Skeletal muscle tissue (tissue), 4 donors: Measurements from ENCODE around the gene CD244. TPM values are rescaled to one million over a fixed set of nuclear protein-coding genes. Genes with fewer than 3 reads are reported as not detected.
"Not testable (repeated sequence)": the region's sequence is repeated elsewhere in the genome, so short reads cannot be mapped to it uniquely, and the experiment has no call there.

Source experiments
- H3K27ac ChIP-seq: one replicate; pipeline ENCODE4 v1.7.0; 2013; ENCODE audit warnings: mild to moderate bottlenecking, low read depth, low read length, inconsistent platforms
- H3K27me3 ChIP-seq, 3 donors: one replicate each; pipeline ENCODE4 v1.7.0; 2013; ENCODE audit warnings: low read length in 3 of 3; ENCODE audit not compliant: control insufficient read depth in 3 of 3, insufficient read depth in 3 of 3
- H3K36me3 ChIP-seq, 3 donors: one replicate each; pipeline ENCODE4 v1.7.0; 2013; ENCODE audit warnings: low read length in 3 of 3; ENCODE audit not compliant: control insufficient read depth in 3 of 3, insufficient read depth in 3 of 3
- H3K4me1 ChIP-seq, 3 donors: one replicate each; pipeline ENCODE4 v1.7.0; 2013; ENCODE audit warnings: low read length in 3 of 3, mild to moderate bottlenecking in 3 of 3; ENCODE audit not compliant: control insufficient read depth in 3 of 3, insufficient read depth in 3 of 3
- H3K4me3 ChIP-seq, 3 donors: one replicate each; pipeline ENCODE4 v1.7.0; 2013; ENCODE audit warnings: low read length in 3 of 3
- H3K9ac ChIP-seq, 3 donors: one replicate each; pipeline ENCODE4 v1.7.0; 2013; ENCODE audit warnings: low read length in 3 of 3, mild to moderate bottlenecking in 3 of 3, moderate library complexity in 2 of 3, low read depth in 1 of 3
- H3K9me3 ChIP-seq, 3 donors: one replicate each; pipeline ENCODE4 v1.7.0; 2013; ENCODE audit warnings: low read length in 3 of 3; ENCODE audit not compliant: control insufficient read depth in 3 of 3
- total RNA-seq: library from RNA; depleted of rRNA; stranded (reverse); fragments of >200 nt; gene quantifications from one replicate; pipeline ENCODE4 v1.2.3, GENCODE V29; 2014
- donor health status: Osteomylitis.

Gene CD244
- 1.6 TPM for total RNA-seq

DNA sequence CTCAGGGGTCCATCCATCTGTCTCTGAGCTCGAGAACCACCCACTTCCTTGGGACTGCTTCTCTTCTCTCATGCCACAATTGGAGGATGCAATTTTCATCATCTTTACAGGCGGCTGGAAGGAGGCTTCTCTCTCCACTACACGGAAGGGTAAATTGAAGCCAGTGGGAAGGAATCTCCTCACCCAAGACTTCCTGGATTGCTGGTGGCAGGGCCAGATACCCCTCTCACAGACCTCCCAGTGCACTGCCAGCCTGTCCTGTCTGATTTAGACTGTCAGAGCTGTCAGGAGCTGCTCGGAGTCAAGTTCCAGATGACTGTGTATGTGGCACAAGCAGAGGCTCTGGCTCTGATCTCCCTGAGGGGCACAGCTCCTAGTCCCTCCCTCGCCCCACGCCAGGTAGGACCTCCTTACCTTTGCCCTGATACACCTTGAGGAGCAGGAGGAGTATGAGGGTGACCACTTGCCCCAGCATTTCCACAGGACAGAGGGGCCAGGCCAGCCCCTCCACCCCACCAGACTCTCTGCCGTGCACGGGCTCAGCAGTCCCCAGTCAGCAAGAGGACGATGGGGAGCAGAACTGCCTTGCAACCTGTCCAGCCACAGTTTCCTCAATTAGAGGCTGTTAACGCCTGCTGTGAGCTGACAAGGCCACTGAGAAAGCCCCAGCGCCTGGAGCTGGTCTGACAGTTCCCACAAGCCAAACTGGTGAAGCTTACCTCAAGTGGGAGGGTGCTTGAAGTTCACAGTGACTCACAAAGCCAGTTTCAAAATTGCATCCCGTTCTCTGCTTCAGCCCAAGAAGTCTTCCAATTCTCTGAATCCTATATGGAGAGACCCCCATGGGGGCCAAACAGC is at the start of gene CD244:
Gene CD244 (minus strand): TSS at position 685 of the 858 bp plus-strand sequence. CDS start 210 bp downstream, at position 475.
- no peak within 1 kb of the TSS for H3K4me3 ChIP-seq
- no peak within 1 kb of the TSS for H3K9ac ChIP-seq
- H3K36me3 ChIP-seq: no peaks in the 10 kb centered on the region
- H3K9me3 ChIP-seq: no peaks in the 10 kb centered on the region
- no peaks in the 10 kb centered on the region for H3K4me1 ChIP-seq
- peak within 1 kb of the TSS; percentile 19 for H3K27ac ChIP-seq
- H3K27me3 ChIP-seq: peaks cover 0 to 5% (median 0%) of the 10 kb centered on the region in 3 donors

- Histone ChIP-seq H3K27me3 (no peaks in the 10 kb centered on the region), H3K36me3 (no peaks in the 10 kb centered on the region), H3K9ac (no peak overlapping the region), H3K4me1 (no peaks in the 10 kb centered on the region), H3K9me3 (no peaks in the 10 kb centered on the region), H3K27ac (no peak overlapping the region), H3K4me3 (no peak overlapping the region)
Measured at GRCh38 chr1:160911925-160912324, 49.2 kb upstream of the CD244 start.

GRCh38 chr1:160911441-160911840 is 48.8 kb upstream of the CD244 start:
- Histone ChIP-seq H3K36me3 (no peaks in the 10 kb centered on the region), H3K27ac (no peak overlapping the region)

DNA sequence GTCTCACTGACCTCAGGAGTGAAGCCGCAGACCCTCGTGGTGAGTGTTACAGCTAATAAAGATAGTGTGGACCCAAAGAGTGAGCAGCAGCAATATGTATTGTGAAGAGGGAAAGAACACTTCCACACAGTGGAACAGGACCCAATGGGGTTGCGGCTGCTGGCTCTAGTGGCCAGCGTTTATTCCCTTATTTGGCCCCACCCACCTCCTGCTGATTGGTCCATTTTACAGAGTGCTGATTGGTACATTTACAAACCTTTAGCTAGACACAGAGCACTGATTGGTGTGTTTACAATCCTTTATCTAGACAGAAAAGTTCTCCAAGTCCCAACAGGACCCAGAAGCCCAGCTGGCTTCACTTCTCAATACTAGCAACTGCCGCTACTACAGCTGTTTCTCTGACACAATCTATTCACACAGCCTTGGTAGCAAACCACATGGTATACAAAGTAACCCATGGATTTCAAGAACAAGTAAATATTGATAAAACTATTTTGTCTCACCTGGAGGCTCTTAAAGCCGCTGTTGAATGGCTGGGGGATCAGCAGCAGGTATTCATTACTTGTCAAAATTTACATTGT is 47.6 kb upstream of the CD244 start:
- Histone ChIP-seq H3K4me3 (no peak overlapping the region), H3K27me3 (no peaks in the 10 kb centered on the region), H3K27ac (no peak overlapping the region), H3K9ac (no peak overlapping the region), H3K9me3 (no peaks in the 10 kb centered on the region), H3K4me1 (no peaks in the 10 kb centered on the region), H3K36me3 (no peaks in the 10 kb centered on the region)

More at GRCh38 chr1:160911441-160911840, 48.8 kb upstream of the CD244 start:
- no peak overlapping the region for H3K9ac ChIP-seq
- H3K4me3 ChIP-seq: no peak overlapping the region
- no peaks in the 10 kb centered on the region for H3K4me1 ChIP-seq
- H3K9me3 ChIP-seq: no peaks in the 10 kb centered on the region
- no peaks in the 10 kb centered on the region for H3K27me3 ChIP-seq

DNA sequence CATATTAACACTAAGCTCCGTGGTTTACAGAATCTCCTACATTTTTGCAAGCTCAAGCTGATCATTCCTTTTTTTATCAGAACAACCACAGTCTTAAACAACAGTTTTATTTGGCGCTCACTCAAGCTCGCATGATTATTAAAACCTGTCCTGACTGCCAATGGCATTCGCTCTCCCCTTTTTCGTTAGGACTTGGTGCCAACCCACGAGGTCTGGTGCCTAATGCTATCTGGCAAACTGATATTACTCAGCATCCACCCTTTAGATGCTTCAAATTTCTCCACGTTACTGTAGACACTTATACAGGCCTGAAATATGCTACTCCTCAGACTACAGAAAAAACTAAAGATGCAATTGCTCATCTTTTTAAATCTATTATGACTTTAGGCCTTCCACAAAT is 45.3 kb upstream of the CD244 start:
- no peaks in the 10 kb centered on the region for H3K36me3 ChIP-seq
- H3K9ac ChIP-seq: no peak overlapping the region
- H3K27me3 ChIP-seq: no peaks in the 10 kb centered on the region
- no peak overlapping the region for H3K27ac ChIP-seq
- H3K9me3 ChIP-seq: no peaks in the 10 kb centered on the region
- H3K4me1 ChIP-seq: no peaks in the 10 kb centered on the region
- no peak overlapping the region for H3K4me3 ChIP-seq

GRCh38 chr1:160905617-160905989 is 42.9 kb upstream of the CD244 start:
- H3K27ac ChIP-seq: no peak overlapping the region
- no peaks in the 10 kb centered on the region for H3K9me3 ChIP-seq

DNA sequence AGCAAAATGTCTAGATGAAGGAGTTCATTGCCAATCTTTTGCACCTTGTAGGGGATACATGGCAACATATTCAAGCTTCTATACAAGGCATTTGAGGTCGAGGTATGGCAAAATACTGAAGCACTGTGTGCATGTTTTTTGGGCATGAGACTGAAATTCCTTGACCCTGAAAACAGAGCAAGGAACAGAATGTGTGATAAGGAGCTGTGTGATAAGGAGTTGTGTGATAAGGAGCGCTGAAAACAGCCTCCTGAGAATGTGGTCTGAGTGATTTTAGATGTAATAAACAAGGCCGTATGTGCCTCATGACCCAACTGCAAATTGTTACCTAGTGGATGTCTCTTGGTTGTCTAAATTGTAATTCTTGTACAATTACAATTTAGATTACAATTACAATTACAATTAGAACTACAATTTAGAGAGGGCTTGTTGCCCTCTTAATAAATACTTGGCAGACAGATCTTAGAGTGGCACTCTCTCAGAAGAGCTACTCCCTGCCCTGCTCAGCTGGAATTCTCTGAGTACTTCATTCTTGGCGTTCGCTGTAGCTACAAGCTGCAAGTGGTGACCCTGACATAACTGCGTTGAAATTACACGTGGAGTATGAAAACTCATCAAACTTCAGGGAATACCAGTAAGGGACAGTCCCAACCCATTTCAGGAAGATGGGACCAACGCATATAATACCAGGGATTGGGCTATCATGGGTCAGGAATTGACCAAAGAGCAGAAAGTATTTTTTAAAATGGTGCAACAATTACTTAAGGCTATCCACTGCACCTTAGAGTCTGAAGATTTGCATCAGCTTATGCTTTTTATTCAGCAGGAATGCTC is 42.3 kb upstream of the CD244 start:
- H3K36me3 ChIP-seq: no peaks in the 10 kb centered on the region
- H3K4me3 ChIP-seq: no peak overlapping the region
- H3K27me3 ChIP-seq: no peaks in the 10 kb centered on the region
- no peaks in the 10 kb centered on the region for H3K4me1 ChIP-seq
- H3K9ac ChIP-seq: no peak overlapping the region
- no peak overlapping the region for H3K27ac ChIP-seq
- no peaks in the 10 kb centered on the region for H3K9me3 ChIP-seq

More at GRCh38 chr1:160905617-160905989, 42.9 kb upstream of the CD244 start:
- no peaks in the 10 kb centered on the region for H3K27me3 ChIP-seq
- H3K9ac ChIP-seq: no peak overlapping the region
- no peaks in the 10 kb centered on the region for H3K36me3 ChIP-seq
- H3K4me3 ChIP-seq: no peak overlapping the region
- no peaks in the 10 kb centered on the region for H3K4me1 ChIP-seq

DNA sequence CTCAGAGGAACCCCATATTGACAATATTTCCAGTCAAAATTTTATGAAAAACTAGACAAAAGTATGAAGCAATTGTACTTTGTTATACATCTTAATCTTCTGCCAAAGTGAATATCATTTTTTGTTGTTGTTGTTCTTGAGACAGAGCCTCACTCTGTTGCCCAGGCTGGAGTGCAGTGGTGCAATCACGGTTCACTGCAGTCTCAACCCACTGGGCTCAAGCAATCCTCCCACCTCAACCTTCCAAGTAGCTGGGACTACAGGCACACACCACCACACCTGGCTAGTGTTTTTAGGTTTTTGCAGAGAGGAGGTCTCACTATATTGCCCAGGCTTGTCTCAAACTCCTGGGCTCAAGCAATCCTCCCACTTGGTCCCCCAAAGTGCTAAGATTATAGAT is 39.6 kb upstream of the CD244 start:
- H3K27ac ChIP-seq, H3K4me3 ChIP-seq, H3K27me3 ChIP-seq, H3K36me3 ChIP-seq, H3K4me1 ChIP-seq, H3K9ac ChIP-seq, H3K9me3 ChIP-seq: not testable (repeated sequence)

DNA sequence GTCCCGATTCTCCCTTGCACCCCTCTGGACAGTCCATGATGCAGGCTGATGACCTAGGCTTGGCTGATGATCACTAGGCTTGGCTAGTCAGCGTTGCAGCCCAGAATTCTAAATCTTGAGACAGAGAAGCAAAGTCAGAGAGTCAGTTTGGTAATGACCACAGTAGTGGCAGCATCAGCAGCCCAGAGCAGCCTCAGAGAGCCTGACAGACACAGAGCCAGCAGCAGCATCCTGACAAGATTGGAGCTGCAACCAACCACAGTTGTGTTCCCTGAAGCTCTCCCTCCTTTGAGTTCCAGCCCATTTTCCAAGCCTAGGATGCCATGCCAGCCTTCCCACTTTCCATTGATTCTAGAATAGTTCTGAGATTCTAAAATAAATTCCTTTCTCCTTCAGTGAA is 39.1 kb upstream of the CD244 start:
- Histone ChIP-seq H3K36me3 (no peaks in the 10 kb centered on the region), H3K4me3 (no peak overlapping the region), H3K27ac (no peak overlapping the region), H3K27me3 (no peaks in the 10 kb centered on the region), H3K4me1 (no peaks in the 10 kb centered on the region), H3K9me3 (no peaks in the 10 kb centered on the region), H3K9ac (no peak overlapping the region)

DNA sequence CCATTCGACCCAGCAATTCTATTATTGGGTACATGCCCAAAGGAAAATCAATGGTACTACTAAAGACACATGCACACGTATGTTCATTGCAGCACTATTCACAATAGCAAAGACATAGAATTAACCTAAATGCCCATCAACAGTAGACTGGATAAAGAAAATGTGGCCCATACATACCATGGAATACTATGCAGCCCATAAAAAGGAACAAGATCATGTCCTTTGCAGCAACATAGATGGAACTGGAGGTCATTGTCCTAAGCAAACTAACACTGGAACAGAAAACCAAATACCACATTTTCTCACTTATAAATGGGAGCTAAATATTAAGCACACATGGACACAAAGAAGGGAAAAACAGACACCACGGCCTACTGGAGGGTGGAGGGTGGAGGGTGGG is 38.0 kb upstream of the CD244 start:
- H3K27me3 ChIP-seq, H3K27ac ChIP-seq, H3K36me3 ChIP-seq, H3K4me3 ChIP-seq, H3K9ac ChIP-seq, H3K9me3 ChIP-seq, H3K4me1 ChIP-seq: not testable (repeated sequence)
